Mesothelial cell of epicardium (in vitro differentiated cells): ENCODE data around the gene NBEA. TPM values are rescaled to one million over a fixed set of nuclear protein-coding genes. Genes with fewer than 3 reads are reported as not detected.

Experiments
- DNase-seq, 2 experiments: peaks; one replicate each; pipeline ENCODE4 v3.0.0; 2021; ENCODE audit warnings: low spot score in 2 of 2; ENCODE audit not compliant: unreplicated experiment in 2 of 2
- H3K27ac Mint-ChIP-seq: 2 replicates; pipeline ENCODE4 v1.8.0; 2021; ENCODE audit warnings: mixed read lengths
- H3K27me3 Mint-ChIP-seq: 2 replicates; pipeline ENCODE4 v1.8.0; 2021; ENCODE audit warnings: low read depth, mixed read lengths
- H3K36me3 Mint-ChIP-seq: 2 replicates; pipeline ENCODE4 v1.8.0; 2021; ENCODE audit warnings: mixed read lengths
- H3K4me1 Mint-ChIP-seq: 2 replicates; pipeline ENCODE4 v1.8.0; 2021; ENCODE audit warnings: mixed read lengths
- H3K4me3 Mint-ChIP-seq: 2 replicates; pipeline ENCODE4 v1.8.0; 2021; ENCODE audit warnings: mild to moderate bottlenecking, moderate library complexity, mixed read lengths
- H3K9me3 Mint-ChIP-seq: 2 replicates; pipeline ENCODE4 v1.8.0; 2021; ENCODE audit warnings: mixed read lengths
- CTCF ChIP-seq: fragments of 200-600 bp; sonication (generic); IDR thresholded peaks from one replicate; pipeline ENCODE4 v1.5.0; 2021; ENCODE audit warnings: antibody characterized with exemption; ENCODE audit not compliant: unreplicated experiment
- total RNA-seq: library from RNA; stranded (reverse); gene quantifications from 3 replicates; pipeline ENCODE4 v1.2.1, GENCODE V29; 2021

The NBEA gene
- total RNA-seq, 1 donor from 2014 or later = 32.8 TPM

DNA sequence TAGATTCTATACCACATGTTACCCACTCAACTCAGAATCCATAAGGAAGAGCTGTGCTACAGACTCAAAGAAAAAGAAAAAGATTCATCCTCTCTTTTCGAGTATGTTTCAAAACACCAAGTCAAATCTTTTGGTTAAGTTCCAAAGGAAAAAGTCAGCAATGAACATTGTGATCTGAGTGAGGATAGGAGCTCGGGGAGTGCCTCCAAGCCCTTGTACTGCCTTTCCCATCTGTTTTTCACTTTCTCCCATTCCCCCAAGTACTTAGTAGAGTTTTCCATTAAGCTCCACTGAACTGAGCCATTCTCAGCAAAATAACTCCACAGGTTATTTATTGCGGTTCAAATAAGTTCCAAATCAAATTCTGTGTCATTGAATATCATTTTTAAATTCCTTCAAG, 582.1 kb downstream of the NBEA start:
- TF ChIP-seq CTCF = no peak
- Mint-ChIP-seq H3K9me3 (peaks cover 6% of the 10 kb centered on the region), H3K36me3 (peaks cover 4% of the 10 kb centered on the region), H3K27ac (no peak overlapping the region), H3K4me1 (no peaks in the 10 kb centered on the region), H3K27me3 (no peaks in the 10 kb centered on the region), H3K4me3 (no peak overlapping the region)
- no peak for DNase-seq

GRCh38 chr13:35526577-35526976, 584.5 kb downstream of the NBEA start:
- Mint-ChIP-seq H3K27ac (no peak overlapping the region), H3K4me3 (no peak overlapping the region), H3K27me3 (no peaks in the 10 kb centered on the region), H3K9me3 (peaks cover 4% of the 10 kb centered on the region), H3K4me1 (peaks cover 9% of the 10 kb centered on the region), H3K36me3 (peaks cover 3% of the 10 kb centered on the region)
- no peak for TF ChIP-seq CTCF
- no peak for DNase-seq

DNA sequence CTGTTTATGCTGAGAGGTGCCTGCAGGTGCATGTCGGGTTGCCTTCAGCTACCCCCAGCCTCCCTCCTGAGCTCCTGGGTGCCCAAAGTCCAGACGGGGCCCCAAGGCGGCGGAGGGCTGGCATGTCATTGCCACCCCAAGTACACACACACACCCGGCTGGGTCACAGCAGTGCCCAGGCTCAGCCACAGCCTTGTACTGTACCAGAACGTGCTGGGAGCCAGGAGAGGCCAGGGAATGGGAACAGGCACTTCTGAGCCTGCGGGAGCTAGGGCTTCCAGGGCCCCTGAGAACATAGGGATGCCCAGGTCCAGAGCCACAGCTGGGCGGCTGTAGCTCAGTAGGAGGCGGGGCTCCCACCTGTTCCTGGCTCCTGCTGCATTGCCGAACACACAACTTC, 585.4 kb downstream of the NBEA start:
- no peaks in the 10 kb centered on the region for H3K36me3 Mint-ChIP-seq
- no peak for DNase-seq
- peaks cover 12% of the 10 kb centered on the region for H3K4me1 Mint-ChIP-seq
- no peak overlapping the region for H3K27ac Mint-ChIP-seq
- H3K4me3 Mint-ChIP-seq = no peak overlapping the region
- no peaks in the 10 kb centered on the region for H3K9me3 Mint-ChIP-seq
- no peak for TF ChIP-seq CTCF
- H3K27me3 Mint-ChIP-seq = no peaks in the 10 kb centered on the region

GRCh38 chr13:35530147-35530546, 588.1 kb downstream of the NBEA start:
- no peak for DNase-seq
- Mint-ChIP-seq H3K27ac (no peak overlapping the region), H3K4me3 (no peak overlapping the region), H3K4me1 (peaks cover 30% of the 10 kb centered on the region), H3K27me3 (no peaks in the 10 kb centered on the region), H3K9me3 (no peaks in the 10 kb centered on the region), H3K36me3 (no peaks in the 10 kb centered on the region)
- no peak for TF ChIP-seq CTCF

- Mint-ChIP-seq H3K27ac (no peak overlapping the region), H3K4me3 (no peak overlapping the region), H3K4me1 (peaks cover 31% of the 10 kb centered on the region), H3K9me3 (no peaks in the 10 kb centered on the region), H3K27me3 (no peaks in the 10 kb centered on the region), H3K36me3 (no peaks in the 10 kb centered on the region)
- DNase-seq = no peak
- no peak for TF ChIP-seq CTCF
Observed at GRCh38 chr13:35530581-35530980, 588.5 kb downstream of the NBEA start.

DNA sequence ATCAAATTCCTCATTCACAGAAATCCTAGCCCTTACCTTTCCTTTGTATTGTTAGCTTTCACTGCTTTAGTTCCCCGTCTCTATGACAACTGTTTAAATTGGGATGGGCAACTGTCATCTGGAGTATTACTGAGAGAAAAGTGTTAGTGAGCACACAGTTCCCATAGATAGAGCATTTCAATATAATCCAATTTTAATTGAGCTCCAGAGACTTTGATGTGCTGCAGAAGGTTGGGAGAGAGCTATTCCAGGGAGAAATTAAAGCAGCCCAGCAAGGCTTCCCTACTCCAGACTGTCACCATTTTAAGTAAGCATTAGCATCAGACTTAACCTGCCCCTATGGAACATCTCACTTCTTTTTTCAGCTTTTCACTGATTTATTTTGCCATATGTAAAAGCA, 589.5 kb downstream of the NBEA start:
- no peaks in the 10 kb centered on the region for H3K27me3 Mint-ChIP-seq
- H3K9me3 Mint-ChIP-seq = no peaks in the 10 kb centered on the region
- H3K4me1 Mint-ChIP-seq = peaks cover 31% of the 10 kb centered on the region
- H3K4me3 Mint-ChIP-seq = no peak overlapping the region
- no peak for DNase-seq
- TF ChIP-seq CTCF = no peak
- H3K36me3 Mint-ChIP-seq = no peaks in the 10 kb centered on the region
- no peak overlapping the region for H3K27ac Mint-ChIP-seq
